Activated CD8-positive, alpha-beta memory T cell treated with anti-CD3 and anti-CD28 coated beads for 4 hours (primary cell): ENCODE data around the gene DPH7.
"Not testable (repeated sequence)": the region's sequence is repeated elsewhere in the genome, so short reads cannot be mapped to it uniquely, and the experiment has no call there.

Experiments used
- DNase-seq, 2 donors: peaks; one replicate each; pipeline ENCODE4 v3.0.0-alpha.2; 2020; ENCODE audit warnings: low read depth in 2 of 2

Gene DPH7

DNA sequence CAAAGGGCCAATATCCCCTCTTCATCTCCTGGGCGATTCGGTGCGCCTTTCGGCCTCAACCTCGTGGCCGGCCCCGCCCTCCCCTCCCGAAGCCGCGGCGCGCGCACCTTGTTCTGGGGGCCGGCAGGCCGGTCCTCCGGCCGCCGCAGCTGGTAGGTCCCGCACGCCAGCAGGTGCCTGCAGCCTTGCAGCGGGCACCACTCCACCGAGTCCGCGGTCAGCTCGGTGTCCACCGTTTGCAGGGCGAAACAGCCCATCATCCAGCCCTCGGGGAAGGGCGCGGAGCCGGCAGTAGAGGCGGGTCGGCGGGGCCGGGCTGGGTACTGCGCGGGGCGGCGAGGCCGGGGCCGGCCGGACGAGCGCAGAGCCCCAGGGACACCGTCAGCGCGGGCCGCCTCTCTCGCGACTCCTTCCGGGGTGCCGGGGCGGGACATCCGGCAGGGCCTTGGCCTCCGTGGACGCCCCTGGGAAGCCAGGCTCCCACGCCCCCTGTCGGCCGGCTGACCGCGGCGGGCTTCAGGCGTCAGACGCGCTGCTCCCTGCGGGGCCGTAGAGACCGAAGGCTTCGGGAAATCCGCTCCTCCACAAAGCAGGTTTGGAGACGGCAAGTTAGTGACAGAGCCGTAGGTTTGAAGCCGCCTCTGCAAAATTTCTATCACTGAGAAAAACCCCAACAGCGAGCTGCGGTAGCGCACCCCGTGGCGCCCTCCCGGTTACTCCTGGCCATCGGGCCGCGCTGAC lies at the start of gene DPH7:
Gene DPH7 (minus strand): TSS at position 408 of the 741 bp plus-strand sequence. CDS start 148 bp downstream, at position 260.
- DNase-seq = peak; percentile 88 to 90

DNA sequence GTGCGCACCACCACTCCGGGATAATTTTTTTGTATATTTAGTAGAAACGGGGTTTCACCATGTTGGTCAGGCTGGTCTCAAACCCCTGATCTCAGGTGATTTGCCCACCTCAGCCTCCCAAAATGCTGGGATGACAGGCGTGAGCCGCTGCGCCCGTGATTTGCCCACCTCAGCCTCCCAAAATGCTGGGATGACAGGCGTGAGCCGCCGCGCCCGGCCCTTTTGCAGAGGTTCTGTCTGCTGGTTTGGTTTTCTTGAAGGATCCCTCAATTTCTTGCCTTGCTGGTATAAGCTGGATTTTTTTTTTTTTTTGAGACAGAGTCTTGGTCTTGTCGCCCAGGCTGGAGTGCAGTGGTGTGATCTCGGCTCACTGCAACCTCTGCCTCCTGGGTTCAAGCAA lies 48.7 kb upstream of the DPH7 start:
- not testable (repeated sequence) for DNase-seq

DNA sequence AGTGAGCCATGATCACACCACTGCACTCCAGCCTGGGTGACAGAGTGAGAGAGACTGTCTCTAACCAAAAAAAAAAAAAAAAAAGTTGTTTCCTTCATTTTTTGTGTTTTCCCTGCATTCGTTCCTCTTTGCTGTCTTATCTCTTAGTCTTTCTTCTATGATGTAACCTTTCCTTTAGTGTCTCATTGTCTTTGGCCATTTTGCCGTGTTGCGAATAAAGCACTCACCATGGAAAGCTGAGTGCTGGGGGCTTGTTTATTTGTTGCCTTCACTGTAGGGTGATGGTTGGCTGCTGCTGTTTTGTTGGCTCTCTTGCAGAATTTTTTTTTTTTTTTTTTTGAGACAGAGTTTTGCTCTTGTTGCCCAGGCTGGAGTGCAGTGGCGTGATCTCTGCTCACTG lies 47.7 kb upstream of the DPH7 start:
- no peak for DNase-seq

DNA sequence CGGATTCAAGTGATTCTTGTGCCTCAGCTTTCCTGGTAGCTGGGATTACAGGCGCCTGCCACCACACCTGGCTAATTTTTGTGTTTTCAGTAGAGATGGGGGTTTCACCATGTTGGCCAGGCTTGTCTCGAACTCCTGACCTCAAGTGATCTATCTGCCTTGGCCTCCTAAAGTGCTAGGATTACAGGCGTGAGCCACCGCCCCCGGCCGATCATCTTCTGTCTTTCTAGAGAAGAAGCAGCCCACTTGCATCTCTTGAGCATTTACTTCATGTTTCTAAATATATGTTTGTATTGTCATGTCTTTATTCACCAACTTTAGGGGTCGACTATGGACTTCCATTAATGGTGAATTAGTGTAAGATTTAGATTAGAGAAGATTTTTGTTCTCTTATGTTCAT lies 43.5 kb upstream of the DPH7 start:
- not testable (repeated sequence) for DNase-seq

DNA sequence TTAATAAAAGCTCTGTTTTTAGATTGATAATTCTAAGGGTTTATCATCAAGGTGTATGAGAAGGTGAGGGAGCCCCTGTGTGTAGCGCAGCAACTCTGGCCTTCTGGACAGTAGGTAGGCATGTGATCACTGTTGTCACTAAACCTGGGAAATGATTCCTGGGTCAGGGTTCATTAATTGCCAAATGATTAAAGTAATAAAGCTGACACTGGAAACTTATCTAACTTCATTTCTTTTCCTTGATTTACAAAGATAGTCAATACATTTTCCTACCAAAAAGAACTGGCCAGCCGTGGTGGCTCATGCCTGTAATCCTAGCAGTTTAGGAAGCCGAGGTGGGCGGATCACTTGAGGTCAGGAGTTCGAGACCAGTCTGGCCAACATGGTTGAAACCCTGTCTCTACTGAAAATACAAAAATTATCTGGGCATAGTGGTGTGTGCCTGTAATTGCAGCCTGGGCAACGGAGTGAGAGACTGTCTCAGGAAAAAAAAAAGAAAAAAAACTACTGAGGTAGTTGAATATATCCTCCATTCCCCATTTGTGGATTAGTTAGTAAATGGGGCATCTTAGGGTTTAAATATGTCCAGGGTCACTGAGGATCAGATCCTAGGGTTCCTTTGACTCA lies 42.5 kb upstream of the DPH7 start:
- DNase-seq = no peak

DNA sequence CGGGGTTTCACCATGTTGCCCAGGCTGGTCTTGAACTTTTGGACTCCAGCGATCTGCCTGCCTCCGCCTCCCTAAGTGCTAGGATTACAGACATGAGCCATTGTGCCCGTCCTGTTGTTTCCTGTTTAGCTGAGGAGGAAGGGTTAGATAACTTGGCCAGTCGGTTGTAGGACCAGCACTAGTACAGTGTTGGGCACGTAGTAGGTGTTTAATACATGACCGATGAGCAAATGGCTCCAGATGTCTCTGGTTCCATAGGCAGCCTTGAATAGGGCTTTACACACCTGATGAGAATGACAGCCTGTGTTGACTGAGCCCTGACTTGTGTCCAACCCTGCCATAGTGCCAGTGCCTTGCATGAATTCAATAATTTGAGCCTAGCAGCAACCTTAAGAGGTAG lies 41.9 kb upstream of the DPH7 start:
- no peak for DNase-seq

DNA sequence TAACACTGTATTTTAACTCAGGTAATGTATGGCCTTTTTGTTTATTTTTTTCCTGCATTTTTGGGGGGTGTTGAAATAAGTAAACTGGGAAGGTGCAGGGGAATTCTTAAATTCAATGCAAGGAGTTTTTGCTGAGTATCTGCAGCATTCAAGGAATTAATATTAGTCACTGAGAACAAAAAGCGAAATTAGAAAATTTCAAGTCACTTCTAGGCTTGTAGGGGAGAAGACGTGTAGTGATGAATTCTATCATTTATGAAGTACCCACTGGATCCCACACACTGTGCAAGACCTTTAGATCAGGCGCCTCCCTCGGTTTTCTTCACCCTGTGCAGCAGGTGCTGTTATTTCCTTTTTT lies 41.3 kb upstream of the DPH7 start:
- DNase-seq = no peak

DNA sequence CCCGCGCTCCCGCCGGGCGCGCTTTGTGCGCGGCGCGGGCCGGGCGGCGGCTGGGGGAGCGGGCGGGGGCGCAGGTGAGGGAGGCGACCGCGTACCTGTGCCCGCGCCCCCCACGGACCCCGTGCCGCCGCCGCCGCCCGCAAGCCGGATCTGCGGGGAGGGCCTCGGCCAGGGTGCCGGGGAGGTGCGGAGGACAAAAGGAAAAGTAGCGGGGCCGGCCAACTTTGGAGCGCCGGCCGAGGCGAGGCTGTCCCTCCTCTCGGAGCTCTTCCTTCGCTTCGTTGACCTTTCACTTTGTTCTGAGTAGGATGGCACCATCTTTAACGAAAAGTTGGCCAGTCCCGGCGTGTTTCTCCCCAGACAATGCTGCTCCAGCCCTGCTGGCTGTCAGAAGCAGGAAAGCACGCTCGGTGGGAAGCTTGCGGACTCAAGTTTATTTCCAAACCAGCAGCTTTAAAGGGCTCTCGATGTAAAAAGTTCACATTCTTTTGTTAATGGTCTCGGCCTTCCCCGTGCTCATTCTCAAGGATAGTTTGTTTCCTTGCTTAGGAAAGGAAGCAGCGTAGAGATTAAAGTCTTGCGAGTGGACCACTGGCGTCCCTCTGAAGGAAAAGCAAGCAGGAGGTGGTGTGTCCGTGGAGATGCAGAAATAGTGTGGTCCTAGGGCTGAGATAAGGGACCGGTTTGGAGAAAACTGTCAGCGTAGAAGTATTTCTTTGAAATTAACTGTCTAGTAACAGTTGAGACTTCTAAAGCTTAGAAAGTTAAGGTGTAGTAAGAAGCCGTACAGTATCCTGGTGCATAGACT lies 40.7 kb upstream of the DPH7 start:
- DNase-seq = no peak

DNA sequence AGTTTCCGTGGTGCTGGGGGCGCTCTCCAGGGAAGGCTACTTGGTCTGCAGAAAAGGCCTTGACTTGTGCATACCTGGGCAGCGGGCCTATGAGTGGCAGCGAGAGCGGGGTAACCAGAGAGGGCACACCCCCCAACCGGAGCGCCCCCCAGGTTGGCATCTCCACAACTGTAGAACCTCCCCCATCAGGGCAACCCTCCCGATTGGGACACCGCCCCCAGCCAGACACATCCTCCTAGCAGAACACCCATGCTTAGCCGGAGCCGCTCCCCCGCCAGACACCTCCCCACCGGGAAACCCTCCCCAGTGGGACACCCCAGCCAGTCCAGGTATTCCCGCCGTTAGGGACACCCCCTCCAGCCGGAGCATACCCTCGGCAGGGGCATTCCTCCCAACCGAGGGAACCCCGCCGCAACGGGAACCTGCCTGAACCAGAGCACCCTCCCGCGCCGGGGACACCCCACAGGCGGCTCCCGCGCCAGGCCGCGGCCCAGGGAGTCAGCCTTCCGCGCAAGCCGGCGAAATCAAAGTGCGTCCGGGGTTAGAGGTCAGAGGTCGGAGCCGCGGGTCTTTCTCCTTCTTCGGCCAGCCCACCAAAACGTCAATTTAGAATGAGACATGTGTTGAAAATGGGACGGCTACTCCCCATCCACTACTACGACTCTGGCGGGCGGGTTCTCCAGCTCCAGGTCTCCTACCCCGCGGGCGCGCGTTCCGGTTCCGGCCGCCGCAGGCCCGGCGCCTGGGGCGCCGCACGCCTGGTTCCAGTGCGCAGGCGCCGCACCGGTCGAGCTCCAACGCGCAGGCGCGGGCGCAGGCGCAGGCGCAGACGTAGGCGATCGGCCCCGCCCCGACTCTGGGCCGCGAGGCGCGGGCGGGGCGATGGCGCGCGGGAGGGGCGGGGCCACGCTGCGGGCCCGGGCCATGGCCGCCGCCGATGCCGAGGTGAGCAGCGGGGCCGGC lies 39.7 kb upstream of the DPH7 start, which contains the start of gene EHMT1:
Gene EHMT1 (plus strand): TSS at position 901 of the 963 bp plus-strand sequence. CDS start 24 bp downstream, at position 925.
- DNase-seq = peak; percentile 76 to 79

DNA sequence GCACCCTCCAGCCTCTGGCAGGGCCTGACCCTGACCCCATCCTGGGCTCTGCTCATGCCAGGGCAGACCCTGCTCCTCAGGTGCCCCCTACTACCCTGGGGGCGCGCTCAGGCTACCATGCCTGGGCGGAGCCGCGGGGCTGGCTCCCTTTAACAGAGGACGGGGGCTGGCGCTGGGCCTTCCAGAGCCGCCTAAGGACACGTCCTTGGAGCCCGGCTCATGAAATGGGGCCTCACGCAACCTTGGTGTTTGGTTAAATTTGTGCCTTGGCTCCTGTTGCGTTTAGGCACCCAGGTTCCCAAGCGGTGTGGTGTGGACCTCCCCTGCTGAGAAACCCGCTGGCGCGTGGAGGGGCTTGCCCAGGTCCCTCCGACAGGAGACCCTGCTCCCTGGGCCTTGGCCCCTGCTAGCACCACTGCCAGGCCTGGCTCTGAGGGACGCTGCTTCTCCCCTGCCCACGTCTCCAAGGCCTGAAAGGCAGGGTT lies 36.7 kb upstream of the DPH7 start:
- DNase-seq = no peak

DNA sequence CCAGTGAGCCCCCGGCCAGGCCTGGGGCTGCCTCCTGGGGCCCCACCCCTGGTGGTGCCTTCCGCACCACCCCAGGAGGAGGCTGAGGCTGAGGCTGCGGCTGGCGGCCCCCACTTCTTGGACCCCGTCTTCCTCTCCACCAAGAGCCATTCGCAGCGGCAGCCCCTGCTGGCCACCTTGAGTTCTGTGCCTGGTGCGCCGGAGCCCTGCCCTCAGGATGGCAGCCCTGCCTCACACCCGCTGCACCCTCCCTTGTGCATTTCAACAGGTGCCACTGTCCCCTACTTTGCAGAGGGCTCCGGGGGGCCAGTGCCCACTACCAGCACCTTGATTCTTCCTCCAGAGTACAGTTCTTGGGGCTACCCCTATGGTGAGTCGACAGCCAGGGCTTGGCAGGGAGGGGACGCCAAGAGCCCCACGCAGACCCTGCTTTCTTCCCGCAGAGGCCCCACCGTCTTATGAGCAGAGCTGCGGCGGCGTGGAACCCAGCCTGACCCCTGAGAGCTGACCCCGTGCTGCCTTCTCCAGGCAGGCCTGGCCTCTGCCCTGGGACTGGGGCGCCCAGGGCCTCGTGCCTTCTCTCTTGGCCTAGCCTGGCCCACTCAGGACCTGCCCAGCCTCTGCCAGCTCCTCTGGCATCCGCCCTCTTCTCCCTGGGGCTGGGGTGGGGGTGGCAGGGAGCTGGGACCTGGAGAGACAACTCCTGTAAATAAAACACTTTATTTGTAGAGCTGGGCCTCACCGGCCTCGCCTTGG lies 36.1 kb upstream of the DPH7 start:
- no peak for DNase-seq

DNA sequence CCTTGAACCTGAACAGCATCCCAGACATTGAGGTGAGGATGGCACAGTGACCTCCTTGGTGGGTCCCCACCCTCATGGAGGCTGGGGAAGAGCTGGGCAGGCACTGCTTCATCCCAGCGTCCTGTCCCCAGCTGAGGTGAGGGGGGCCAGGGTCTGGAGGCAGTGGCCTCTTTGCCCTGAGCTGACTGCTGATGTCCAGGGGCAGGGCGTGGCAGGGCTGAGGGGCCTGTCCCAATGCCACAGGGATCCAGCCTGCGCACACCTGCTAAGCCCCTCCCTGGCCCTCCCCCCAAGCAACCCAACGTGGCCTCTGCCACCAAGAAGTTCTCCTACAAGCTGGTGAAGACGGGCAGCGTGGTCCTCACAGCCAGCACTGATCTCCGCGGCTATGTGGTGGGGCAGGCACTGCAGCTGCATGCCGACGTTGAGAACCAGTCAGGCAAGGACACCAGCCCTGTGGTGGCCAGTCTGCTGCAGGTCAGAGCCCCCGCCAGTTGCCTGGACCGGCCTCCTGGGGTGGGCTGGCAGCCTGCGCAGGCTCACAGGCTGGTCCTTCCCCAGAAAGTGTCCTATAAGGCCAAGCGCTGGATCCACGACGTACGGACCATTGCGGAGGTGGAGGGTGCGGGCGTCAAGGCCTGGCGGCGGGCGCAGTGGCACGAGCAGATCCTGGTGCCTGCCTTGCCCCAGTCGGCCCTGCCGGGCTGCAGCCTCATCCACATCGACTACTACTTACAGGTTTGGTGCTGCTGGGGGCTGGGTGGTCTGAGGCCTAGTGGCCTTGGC lies 35.2 kb upstream of the DPH7 start:
- DNase-seq = no peak

DNA sequence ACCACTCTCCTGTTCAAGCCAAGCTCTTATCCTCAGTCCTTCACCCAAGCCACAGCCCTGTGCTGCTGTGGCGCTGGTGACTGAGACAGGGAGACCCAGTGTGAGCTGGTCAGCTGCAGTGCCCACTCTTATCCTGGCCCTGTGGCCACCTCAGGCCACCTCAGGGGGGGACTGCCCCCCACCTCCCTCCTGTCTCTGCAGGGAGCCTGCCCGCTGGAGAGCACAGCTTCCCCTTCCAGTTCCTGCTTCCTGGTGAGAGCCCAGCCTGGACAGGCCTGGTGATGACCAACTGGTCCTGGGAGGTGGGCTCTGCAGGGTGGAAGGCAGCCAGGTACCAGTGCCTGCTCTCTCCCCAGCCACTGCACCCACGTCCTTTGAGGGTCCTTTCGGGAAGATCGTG lies 34.5 kb upstream of the DPH7 start:
- DNase-seq = no peak

DNA sequence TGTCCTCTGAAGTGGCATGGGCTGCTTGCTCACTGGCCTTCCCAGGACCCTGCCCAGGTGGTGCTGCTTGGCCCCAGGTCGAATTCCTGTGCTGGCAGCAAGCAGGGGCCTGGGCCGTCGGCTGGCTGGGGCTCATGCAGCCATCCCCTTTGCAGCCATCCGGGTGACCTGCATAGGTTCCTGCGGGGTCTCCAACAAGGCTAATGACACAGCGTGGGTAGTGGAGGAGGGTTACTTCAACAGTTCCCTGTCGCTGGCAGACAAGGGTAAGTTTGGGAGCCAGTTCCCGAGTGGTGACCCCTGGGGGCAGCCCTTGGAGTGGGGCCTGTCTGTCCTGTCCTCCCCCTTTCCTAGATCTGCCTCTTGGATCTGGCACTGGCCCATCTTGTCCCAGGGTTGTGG lies 34.0 kb upstream of the DPH7 start:
- DNase-seq = no peak

DNA sequence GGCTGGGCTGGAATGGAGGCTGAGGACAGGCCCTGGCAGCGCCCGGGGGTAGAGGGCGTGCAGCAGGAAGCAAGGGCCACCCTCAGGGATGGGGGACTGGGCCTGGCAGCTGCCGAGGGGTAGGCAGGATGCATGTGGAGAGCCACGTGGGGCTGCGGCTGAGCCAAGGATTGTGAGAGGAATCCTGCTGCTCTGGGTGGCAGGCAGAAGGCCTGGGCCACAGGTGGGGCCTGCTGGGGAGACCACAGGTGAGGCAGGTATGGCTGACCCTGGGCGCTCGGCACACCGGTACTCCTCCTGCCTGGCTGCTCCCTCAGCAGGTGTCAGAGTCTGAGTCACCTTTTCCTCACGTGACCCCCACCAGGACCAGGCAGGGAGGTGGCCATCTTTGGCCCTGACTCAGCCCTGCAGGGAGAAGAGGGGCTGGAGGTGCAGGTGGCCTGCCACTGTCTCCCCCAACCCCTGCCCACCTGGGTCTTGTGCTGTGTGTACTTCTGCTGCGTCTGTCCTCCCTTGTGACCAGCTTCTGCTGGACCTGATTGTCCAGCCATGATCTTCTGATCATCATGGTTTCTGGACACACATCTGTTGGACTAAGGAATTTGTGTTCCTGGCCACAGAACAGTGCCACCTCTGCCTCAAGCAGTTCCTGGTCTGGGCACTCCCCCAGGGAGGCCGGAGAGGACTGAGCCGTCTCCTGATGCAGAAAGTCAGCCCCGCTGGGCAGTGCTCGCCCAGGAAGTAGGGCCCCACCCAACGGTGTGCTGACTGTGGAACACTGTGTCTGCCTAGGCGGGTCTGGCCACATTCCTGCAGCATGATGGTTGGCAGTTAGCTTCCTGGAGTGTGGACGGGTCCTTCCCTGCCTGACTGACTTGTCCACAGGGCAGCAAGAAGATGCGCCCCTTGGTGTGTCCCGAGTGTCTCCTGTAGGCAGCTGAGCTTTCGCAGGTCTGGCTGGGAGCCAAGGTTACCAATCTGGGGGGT lies 33.2 kb upstream of the DPH7 start:
- no peak for DNase-seq

DNA sequence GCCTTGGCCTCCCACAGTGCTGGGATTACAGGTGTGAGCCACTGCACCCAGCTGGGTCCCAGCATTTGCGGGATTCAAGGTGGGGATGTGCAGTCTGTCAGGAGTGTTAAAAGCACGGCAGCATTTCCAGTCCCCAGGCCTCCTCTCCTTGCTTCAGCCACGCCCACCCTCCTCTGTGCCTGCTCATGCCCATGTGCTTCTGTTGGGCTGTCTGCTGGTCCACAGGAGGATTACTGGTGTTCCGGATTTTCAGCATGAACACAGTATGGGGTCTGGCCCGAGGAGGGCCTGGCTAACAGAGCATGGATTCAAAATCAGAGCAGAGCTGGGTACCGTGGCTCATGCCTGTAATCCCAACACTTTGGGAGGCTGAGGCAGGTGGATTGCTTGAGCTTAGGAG lies 32.2 kb upstream of the DPH7 start:
- DNase-seq = no peak

DNA sequence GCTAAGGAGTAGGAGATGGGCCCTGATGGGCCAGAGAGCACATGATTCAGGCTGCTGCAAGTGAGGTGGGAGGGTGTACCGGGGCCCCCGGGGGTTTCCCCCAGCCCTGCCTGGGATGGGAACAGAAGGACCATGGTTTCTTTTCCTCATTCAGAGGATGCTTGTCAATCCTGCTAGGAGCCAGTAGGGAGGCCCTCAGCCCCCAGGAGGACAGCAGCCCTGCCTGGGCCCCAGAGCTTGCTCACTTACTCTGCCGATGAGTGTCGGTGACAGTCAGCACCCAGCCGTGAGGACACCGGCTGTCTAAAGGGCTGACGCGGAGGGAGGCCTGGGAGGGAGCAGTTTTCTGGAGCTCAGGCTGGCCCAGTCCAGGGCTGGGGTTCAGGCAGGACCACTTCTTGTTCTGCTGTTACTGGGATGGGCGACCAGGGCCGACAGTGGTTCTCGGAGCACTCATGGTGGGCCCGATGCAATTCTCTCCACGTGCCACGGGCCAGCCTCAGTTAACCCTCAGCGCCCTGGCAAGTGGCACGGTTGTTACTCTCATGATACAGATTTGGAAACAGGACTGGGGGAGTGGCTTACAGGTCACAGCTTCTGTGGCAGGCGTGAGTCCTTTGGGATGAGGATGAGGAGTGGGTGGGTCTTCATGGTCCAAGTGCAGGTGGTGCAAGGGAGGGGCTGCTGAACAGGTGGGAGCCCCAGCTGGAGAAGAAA lies 28.6 kb upstream of the DPH7 start:
- DNase-seq = no peak

DNA sequence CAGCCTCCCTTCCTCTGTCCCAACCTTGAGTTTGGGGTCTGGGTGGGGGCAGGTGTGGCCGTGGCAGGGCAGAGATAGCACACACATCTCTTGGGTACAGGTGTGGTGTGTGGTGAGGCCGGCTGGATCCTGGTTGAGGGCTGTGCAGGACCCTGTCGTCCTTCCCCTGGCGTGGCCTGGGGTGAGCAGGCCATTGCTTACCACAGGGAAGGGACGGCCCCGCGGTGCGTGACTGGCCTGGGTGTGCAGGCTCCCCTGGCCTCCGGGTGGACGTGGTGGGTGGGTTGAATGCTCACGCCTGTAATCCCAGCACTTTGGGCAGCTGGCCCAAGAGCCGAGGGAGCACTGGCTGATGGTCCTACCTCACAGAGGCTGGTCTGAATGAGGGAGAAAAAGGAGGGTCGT lies 28.0 kb upstream of the DPH7 start:
- DNase-seq = no peak
